Activated CD4-positive, alpha-beta T cell treated with anti-CD3 and anti-CD28 coated beads, Interleukin-2, Interleukin-6, amounts not matched to agents 100 ng/mL and 50 ng/mL, durations not matched to agents 16 hours and 8 hours (primary cell): ENCODE results near the gene PEDS1.

Source experiments
- DNase-seq: peaks from one replicate; pipeline ENCODE4 v3.0.0-alpha.2; 2020

The PEDS1 gene

DNA sequence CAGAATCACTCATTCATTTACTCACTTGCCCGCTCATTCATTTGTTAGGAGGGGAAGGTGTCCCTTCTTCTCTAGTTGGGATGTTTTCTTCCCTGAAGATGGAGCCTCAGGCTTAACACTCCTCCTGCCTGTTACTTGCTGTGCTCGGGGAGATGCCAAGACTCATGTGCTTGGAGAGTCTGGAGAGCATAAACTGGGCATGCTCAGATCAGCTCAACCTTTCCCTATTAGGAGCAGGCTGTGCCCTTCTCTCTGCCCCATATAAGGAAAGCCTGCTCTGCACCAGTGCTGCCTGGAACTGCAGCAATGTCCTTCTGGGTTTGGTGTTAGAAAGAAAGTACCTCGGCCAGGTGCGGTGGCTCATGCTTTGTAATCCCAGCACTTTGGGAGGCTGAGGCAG is 22.5 kb downstream of the PEDS1 start:
- DNase-seq, result no peak

DNA sequence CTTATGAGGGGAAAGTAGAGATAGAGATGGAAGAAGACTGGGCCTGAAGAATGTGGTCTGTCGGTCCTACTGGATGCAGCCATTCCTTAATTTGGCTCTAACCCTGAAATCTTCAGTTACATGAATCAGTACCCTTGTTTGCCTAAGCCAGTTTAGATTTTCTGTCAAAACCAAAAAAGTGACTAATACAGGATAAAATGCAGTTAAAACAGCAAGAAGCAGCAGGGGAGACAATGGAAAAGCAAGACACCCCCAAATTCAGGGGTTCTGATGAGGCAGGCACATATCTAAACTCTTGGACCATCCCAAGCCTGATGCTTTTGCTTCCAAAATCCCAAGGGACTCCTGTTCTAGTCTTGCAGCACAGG is 23.2 kb downstream of the PEDS1 start:
- no peak for DNase-seq

DNA sequence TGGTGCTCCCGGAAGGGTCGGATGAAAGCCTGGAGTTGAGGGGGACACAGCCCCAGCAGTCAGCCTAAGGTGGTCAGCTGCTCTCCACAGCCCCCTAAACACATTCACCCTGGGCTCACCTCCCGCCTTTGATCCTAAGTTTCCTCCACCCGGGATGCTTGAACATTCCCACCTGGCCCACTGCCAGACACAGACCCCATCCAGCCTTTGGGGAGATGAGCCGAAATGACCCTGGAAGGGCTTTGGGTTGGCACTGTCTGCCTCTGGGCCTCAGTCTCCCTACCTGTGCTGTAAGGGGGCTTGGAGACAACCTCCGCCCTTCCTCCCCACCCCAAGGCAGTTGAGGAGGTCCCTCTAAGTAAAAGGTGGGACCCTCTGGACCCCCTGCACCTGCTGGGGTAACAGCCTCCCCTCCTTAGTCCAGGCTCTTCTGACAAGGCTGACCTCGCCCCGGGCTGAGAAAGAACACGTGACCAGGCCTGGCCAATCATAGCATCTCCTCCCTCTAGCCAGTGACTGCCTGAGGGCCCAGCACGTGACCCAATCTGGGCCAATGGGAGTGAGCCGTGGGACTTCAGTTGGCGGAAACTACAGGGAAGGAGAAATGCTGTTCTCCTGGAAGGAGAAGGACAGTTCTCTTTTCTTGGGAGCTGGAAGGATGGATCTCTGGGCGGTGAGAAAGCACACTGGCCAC is 23.7 kb downstream of the PEDS1 start:
- DNase-seq, result no peak

DNA sequence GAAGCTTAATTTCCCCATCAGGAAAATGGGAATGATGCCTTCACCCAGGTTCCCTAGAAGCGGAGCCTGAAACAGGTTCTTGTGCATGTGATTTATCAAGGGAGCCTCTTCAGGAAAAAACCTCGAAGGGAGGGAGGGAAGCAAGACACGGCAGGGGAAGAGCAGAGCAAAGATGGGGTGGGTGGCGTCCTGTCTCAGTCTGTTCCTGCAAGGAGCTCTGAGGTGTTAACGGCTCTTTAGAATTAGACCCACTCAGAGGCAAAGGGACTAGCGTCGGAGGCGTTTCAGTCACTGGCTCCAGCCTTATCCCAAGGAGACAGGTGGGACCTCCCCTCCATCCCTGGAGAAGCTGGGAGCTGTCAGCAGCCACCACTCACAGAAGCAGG is 25.0 kb downstream of the PEDS1 start:
- DNase-seq, result no peak

DNA sequence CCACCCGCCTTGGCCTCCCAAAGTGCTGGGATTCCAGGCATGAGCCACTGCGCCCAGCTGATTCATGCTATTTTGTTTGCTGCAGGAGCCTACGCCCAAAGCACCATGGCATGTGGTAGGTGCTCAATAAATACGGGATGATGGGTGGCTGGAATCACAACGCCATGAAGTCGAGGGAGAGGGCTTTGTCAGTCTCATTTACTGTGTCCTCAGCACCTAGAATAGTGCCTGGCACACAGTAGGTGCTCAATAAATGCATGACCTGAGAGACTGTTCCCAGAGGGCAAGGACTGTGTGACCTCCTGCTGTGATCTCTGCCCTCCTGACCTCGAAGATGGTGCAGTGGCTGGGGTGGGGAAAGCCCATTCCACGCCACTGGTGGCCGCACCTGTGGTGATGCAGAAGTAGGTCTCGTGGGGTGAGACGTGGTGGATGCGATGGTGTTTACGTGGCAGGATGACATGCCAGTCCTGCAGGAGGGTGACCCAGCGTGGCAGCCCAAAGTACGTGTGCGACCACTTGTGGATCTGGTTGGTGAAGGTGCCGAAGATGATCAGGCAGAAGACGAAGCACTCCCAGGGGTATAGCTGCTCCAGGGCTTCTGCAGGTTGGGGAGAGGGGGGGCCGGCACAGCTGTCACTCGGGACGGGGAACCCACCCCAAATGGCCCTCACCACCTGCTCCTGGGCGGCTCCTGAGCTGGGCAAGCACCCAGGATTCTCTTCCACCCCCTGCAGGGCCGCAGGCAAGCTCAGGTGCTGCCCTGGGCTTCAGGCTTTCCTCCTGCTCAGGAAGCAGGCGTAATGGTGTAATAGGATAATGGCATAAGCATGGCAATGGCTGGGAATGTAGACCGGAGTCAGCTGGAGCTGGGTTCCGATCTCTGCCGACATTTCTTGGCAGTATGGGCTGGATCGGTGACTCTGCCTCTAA is 25.7 kb downstream of the PEDS1 start:
- no peak for DNase-seq

DNA sequence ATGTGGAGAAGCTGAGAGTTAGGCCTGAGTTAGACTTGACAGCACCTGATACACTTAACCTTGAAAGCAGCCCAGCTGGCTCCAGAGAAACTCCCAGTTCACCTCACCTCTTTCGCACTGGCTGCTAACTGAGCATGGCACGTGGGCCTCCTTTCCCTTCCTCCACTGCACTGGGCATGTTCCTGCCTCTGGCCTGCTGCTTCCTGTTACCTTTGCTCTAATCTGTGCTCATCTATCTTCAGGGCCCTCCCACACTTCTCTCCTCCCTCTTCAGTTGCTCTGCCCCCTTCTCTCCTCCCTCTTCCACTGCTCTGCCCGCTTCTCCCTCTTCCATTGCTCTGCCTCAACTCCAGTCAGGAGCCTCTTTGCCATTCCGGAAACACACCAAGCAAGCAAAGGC is 26.9 kb downstream of the PEDS1 start:
- no peak for DNase-seq

DNA sequence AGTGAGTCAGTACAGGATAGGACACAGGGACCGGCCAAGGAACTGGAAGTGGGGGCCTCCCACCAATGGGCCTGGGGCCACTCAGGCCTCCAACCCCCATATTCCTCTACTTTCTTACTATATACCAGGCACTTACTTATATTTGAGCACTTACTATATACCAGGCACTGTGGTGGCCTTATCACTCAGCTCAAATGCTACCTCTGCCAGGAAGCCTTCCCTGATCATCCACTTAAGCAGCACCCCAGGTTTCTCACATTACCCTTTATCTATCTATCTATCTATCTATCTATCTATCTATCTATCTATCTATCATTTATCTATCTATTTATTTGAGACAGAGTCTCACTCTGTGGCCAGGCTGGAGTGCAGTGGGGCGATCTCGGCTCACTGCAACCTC is 28.2 kb downstream of the PEDS1 start:
- DNase-seq, result no peak

DNA sequence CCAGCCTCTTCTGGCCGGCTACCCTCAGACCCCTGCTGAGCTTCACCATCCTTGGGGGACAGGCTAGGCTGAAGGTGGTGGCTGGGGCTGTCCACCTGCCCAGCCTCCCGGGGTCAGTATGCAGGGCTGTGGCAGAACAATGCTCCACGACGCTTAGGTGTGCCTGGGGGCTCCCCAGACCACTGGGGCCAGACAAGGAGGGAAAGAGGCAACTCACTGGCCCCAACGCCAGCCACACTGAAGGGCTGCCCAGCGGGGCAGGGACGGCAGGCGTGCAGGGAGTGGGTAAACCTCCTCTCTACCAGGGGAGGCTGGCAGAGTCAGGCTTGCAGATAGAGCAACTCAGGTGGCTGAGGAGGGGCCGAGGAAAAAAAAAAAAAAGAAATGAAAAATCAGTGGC is 29.0 kb downstream of the PEDS1 start:
- DNase-seq, result no peak

DNA sequence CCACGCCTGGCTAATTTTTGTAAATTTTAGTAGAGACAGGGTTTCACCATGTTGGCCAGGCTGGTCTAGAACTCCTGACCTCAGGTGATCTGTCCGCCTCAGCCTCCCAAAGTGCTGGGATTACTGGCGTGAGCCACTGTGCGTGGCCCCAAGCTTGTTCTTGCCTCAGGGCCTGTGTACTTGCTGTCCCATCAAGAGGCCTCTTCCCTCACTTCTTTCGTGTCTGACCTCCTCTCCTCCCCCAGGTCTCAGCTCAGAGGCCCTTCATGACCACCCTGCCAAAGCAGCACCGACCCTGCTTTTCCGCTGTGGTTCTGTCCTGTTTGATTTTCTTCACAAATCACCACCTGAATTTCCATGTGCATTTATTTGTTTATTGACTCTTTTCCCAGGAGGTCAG is 30.1 kb downstream of the PEDS1 start:
- DNase-seq, result no peak

DNA sequence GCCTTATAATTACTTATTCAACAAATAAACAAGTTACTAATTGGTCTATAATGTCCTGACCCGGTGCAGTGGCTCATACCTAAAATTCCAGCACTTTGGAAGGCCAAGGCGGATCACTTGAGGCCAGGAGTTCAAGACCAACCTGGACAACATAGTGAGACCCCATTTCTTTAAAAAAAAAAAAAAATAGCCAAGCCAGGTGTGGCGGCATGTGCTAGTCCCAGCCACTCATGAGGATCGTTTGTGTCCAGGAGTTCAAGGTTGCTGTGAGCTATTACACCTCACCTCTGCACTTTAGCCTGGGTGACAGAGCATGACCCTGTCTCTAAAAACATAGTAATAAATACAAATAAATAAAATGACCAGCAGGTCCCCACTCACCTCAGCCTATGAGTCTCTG is 30.8 kb downstream of the PEDS1 start:
- no peak for DNase-seq

DNA sequence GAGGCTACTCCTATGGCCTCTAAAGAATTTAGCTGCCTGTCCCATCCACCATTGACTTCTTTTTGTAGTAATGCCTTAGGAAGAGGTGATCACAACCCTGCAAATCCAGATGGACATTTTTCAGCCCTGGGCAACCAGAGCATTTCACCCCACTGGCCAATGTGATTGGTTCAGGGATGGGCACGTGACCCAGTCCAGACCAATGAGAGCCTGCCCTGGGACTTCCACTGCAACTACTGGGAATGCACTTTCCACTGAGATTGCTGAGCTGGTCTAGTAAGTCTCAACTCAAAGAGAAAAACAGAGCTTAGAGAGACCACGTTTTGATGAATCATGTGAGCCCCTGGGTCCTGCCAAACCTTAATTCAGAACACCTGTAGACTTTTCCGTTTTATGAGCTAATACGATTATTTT is 31.7 kb downstream of the PEDS1 start:
- no peak for DNase-seq

DNA sequence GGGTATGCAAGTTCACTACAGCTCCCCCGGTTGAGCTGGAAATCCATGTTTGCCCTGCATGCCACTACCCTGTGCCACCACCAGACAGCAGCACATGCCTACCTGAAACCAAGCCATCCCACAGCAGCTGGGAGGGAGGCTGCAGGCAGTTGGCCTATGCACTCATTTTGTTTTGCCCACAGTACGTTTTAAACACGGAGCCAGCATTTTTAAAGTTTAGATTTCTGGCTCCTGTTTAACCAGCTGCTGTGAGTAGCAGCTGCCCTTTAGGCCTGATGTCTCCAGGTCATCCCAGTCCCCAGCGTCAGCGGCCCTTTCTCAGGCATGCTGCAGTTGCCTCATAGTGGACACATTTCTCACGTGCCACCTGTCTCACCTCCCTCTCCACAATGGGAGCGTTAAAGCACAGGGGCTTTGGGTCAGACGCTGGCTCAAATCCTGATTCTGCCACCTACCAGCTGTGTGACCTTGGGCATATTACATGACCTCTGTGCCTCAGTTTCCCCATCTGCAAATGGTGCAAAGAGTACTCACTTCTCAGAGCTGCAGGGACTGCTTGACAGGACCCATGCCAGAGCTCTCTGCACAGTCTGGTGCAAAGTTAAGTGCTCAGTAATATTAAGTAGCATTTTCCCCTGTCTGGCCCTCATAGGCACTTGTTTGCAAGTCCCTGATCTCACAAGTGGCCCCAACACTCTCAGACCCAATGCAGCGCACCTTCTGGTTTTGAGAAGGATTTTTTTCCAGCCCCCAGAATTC is 32.4 kb downstream of the PEDS1 start:
- peak; percentile 64 for DNase-seq

DNA sequence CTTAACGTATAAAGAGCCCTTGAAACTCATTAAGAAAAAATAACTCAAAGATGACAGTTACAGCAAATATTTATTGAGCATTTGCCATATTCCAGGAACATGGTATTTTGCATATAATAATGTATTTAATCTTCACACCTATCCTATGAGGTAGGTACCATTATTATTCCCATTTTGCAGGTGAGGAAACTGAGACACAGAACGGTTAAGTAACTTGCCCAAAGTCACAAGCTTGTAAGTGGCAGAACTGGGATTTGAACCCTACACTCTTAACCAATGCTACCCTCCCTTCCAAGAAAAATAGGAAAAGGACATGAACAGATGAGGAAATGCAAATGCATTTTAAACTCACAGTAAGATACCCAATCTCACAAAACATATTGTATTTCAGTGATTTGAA is 35.3 kb downstream of the PEDS1 start:
- no peak for DNase-seq

DNA sequence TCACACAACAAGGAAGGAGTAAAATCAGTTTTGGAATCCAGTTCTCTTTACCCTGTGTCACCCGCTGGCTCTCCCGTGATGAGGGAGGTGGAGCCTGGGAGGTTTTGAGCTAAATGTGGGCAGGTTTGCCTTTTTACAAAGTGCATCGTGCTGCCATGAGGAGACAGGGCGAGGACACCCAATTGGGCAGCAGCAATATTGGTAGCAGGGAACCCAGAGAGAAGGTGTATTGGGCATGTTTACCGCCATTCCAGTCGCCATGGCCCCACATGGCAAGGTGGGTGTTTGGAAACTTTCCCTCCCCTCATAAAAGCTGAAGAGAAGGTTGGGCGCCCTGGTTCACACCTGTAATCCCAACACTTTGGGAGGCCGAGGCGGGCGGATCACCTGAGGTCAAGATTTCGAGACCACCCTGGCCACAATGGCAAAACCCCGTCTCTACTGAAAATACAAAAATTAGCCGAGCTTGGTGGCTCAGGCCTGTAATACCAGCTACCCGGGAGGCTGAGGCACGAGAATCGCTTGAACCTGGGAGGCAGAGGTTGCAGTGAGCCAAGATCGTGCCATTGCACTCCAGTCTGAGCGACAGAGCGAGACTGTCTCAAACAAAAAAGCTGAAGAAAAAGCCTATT is 37.0 kb downstream of the PEDS1 start:
- DNase-seq, result no peak

DNA sequence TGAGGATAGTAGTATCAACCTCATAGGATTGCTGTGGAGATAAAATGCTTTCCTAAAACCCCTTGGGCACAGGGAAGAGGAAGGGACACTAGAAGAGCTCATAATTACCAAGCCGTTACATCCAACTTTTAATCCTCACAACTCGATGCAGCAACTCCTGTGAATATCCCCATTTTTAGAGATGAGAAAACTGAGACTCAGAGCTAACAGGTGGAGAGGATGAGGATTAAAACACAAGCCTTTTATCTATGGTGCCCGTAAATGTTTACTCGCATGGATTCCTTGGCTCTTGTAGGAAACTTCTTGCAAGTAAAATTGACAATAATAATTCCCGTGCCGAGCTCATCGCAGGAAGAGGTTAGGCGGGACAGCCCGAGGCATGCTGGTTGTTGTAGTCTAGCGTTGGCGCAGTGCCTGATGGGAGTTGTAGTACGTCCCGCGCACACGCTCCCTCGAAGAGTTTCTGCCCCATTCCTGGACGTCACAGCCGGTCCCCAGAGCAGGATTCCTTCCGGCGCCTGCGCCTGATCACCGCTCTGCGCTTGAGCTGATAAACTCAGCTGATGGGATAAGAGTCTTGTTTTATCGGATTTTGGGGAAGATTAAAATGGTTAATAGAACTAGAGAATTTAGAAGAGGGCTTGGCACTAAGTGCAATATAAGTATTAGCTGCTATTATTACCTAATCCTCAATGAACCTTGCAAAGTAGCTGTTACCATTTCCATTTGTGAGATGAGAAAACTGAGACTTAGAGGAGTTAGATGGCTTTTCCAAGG is 37.7 kb downstream of the PEDS1 start:
- DNase-seq, result peak; percentile 94

DNA sequence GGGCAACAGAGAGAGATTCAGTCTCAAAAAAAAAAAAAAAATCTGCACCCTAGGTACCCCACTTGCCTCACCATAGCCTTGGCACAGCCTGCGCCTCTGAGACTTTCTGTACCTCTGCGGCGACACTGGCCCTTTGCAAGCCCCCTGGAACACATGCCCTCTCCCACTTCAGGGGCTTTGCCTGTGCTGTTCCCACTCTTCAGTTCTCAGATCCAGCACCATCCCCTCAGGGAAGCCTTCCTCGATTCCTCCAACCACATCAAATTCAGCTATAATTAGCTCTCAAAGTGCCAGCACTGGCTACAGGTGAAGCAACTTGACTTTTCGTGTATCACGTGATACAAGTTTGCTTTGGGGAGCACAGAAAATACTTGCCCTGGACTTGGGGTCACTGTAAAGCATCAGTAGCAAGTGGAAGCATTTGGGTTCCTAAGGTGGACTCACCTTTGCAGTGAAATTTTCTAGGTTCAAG is 38.4 kb downstream of the PEDS1 start:
- no peak for DNase-seq

DNA sequence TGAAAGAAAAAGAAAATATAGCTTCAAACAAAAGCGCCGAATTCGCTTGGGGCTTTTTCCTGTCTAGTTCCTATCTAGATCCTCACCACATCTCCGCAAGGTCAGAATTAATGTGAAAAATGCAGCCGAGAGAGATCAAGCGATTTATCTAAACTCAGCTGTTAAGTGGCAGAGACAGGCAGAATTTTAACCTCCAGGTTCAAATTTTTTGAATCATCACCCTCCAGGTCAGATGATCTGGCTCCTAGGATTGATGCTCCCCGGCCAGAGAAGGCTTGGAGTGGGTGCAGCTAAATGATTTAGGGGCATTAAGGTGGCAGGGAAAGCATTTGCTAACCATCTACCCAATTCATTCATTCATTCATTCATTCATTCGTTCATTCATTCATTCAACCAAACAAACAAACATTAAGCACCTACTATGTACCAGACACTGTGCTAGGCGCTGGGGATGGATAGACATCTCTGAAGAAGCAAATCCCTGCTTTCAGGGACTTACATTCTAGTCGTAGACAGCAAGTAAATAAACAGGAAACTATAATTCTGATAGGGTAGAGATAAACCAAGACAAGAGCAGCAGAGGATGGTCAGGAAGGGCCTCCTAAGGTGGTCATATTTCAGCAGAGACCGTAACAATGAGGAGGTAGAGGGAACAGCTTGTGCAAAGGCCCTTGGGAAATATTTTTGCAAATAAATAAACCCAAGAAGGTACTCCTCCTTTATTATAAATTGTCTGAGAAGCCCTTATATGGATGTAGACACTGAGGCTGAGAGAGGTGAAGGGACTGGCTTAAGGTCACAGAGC is 39.9 kb downstream of the PEDS1 start:
- no peak for DNase-seq

DNA sequence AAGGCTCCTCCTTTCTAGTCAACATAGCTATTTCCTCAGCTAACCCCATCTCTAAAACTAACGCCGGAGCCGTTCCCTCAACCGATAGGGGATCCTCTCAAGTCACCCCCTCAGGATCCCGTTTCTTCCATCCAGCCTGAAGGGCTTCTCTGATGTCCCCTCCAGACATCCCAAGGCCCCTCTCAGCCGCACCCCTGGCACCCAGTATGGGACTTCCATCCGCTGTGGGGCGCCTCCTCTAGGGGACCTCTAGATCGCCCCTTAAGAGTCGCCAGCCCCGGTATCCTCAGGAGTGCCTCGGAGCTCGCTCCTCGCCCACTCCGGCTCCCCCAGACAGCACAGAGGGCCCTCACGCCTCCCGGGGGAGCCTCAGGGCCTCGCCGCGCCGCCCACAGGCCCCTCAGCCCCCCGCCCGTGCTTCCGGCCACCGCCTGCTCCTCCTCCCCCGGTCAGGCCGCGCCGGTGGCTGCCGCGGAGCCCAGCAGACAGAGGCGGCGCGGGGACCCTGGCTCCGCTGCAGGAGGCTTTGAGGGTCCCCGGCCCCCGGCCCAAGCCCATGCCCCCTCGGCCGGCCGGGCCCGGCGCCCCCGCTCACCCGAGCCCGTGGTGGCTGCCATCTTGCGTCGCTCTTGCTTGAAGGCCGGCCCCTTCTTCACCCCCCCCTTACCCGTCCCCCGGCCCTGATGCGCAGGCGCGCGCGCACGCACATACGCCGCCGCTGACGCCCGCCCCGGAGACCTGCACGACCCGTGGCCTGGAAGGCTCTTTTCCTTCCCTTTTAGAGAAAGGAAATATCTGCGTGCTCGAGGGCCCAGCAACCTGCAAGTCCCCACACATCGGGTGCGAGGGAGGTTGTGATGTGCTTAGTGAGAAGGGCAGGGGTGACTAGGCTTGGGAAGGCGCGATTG is 40.8 kb downstream of the PEDS1 start, which contains the start of gene UBE2V1:
UBE2V1 (minus strand) TSS at position 639 of the 908 bp plus-strand sequence; CDS start at position 617, 22 bp downstream.
- DNase-seq, result peak; percentile 93

DNA sequence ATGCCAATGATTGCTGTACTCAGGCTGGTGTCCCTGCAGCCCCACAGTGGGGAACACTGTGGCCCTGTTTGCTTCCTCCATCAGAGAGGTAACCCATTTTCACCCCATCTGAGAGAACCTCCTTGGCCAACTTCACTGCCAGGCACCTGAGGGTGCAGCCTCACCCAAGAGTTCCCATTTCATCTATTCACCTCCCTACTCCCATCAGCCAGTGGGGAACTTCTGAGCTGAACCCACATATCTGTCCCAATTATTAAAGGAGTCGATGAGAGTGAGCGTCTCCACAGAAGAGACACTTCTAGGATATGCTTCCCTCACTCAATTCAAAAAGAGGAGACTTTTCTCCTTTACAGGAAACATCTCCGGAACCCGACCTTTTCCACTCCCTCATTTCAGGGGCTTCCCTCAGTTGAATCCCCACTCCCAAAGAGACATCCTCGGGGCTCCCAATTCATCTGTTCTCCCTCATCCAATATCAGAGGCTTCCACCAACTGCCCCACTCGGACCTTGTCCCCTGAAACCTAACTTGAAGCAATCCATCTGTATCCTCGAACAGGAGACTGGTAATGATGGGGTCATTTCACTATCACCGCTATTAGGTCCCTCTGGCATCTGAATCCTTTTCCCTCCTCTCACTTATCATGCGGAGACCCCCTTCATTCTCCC is 41.6 kb downstream of the PEDS1 start:
- no peak for DNase-seq
